Kidney capillary endothelial cell (primary cell): ENCODE data around the gene CPAMD8.
"Not testable (repeated sequence)": the region's sequence is repeated elsewhere in the genome, so short reads cannot be mapped to it uniquely, and the experiment has no call there.

ENCODE experiments used
- DNase-seq: peaks from one replicate; pipeline ENCODE4 v3.0.0-alpha.2; 2018; ENCODE audit warnings: low spot score

Gene CPAMD8

DNA sequence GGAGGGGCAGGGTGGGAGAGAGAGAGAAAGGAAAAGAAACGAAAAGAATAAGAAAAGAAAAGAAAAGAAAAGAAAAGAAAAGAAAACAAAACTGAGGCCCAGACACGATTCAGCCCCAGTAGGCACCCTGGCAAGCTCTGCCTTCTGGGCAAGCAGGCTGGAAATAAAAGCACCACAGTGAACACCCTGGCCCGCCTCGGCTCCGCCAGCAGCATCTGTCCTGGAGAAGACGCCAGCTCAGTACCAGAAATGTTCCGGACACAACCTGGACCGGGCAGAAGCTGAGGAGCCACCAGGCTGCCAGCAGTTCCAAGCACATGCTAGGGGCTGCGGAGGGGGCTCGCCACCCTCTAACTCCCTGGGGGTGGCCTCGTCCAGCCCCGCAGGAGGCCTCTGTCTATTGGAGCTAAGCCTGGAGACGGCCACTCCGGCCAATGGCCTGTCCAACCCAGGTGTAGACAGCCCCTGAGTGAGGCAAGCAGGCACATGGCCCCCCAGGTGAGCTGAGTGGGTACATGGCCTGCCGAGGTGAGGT lies 11.4 kb upstream of the CPAMD8 start:
- DNase-seq, result no peak

- no peak for DNase-seq
Measured at GRCh38 chr19:17037184-17037583, 10.6 kb upstream of the CPAMD8 start.

GRCh38 chr19:17036640-17037039 lies 10.0 kb upstream of the CPAMD8 start:
- DNase-seq, result no peak

- DNase-seq, result no peak
Measured at GRCh38 chr19:17035842-17036424, 9.3 kb upstream of the CPAMD8 start.

DNA sequence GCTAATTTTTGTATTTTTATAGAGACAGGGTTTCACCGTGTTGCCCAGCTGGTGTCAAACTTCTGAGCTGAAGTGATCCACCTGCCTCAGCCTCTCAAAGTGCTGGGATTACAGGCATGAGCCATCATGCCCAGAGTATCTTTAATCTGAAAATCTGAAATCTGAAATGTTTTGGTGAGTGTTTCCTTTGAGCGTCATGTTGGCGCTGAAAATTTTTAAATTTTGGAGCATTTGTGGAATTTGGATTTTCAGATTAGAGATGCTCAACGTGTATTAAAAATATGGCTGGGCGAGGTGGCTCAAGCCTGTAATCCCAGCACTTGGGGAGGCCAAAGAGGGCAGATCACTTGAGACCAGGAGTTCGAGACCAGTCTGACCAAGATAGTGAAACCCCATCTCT lies 5.1 kb upstream of the CPAMD8 start:
- no peak for DNase-seq

GRCh38 chr19:17027535-17027975 lies 945 bp upstream of the CPAMD8 start:
- DNase-seq, result no peak

DNA sequence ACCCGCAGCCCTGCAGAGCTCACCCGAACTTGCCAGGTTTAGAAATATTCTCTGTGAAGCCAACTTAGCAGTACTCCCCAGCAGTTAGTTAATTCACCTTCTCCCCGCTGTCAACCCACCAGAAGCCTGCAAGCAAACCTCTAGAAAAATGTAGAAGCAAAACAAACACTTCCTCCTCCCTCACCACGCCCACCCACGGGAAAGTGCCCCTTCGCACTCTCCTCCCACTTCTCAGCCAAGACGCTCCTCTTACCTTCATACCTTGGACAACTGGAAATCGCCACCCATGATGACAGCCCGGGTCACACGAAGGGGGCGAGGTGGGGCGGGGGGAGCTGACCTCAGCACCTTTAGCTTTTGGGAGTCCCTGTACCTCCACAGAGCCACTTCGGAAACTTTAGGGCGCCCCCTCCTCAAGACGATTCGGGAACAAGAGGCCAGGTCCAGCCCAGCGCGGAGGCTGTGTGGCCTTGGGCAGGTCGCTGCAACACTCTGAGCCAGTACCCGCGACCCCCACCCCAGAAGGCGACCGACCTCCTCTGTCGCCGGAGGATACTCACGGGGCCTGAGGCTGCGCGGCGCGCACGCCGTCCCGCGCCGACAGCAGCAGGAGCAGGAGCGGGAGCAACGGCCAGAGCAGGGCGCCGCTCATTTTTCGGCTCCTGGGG lies 485 bp downstream of the CPAMD8 start:
- DNase-seq, result no peak

- DNase-seq, result no peak
Measured at GRCh38 chr19:17025361-17025760, 1.2 kb downstream of the CPAMD8 start.

DNA sequence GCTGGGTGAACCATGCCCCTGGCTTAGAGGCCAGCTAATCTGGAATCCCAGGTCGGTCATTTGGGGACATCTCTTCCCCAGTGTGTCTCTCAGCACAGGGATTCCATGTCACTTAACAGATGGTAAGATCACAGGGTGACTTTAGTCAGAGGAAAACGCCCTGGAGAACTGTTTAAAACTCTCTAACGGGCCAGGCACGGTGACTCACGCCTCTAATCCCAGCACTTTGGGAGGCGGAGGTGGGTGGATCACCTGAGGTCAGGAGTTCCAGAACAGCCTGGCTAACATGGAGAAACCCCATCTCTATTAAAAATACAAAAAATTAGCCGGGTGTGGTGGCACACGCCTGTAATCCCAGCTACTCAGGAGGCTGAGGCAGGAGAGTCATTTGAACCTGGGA lies 1.7 kb downstream of the CPAMD8 start:
- not testable (repeated sequence) for DNase-seq

DNA sequence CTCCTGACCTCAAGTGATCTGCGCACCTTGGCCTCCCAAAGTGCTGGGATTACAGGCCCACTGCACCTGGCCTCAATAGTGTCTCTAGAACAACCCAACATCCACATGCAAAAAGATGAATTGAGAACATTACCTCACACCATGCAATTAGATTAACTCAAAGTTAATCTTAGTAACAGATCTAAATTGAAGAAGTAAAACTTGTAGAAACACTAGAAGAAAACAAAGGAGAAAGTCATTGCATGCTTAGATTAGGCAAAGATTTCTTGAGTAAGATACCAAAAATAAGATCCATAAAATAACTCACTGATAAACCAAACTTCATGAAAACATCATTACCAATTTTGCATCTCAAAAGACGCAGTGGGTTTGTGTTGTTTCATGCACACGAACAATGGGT lies 2.8 kb downstream of the CPAMD8 start:
- DNase-seq, result no peak

DNA sequence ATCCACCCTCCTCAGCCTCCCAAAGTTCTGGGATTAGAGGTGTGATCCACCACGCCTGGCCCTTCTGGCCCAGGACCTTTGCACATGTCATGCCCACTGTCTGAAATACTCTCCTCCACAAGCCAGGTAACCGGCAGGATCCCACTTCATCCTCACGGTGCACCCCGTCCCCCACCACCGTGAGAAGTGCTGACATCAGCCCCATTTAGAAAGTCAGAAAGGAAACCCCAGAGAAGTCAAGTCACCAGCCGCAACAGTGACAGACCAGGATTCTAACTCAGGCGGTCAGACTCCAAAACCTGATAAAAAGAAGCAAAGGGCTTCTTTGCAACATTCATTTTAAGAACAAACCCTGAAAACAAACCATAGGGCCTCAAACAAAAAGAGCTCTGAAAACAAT lies 3.9 kb downstream of the CPAMD8 start:
- no peak for DNase-seq

- DNase-seq, result no peak
Measured at GRCh38 chr19:17021793-17022590, 4.6 kb downstream of the CPAMD8 start.

DNA sequence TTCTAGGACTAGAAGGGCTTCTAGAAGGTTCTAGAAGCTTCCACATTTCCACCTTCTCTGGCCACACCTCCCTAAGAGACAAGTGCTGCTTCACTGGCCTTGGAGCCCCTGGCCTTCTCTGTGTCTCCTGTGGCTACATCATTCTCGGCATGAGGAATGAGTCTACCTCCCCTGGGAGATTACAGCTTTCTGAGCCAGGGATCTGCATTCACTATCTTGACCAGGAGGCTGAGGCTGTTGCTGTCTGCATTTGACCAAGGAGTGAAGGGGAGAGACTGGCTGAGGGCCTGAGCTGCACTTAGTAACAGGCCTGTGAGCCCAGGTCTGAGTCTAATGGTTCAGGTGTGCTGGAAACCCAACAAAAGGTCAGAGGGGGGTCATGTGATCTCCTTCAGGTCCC lies 5.3 kb downstream of the CPAMD8 start:
- no peak for DNase-seq

- no peak for DNase-seq
Measured at GRCh38 chr19:17020823-17021222, 5.8 kb downstream of the CPAMD8 start.

DNA sequence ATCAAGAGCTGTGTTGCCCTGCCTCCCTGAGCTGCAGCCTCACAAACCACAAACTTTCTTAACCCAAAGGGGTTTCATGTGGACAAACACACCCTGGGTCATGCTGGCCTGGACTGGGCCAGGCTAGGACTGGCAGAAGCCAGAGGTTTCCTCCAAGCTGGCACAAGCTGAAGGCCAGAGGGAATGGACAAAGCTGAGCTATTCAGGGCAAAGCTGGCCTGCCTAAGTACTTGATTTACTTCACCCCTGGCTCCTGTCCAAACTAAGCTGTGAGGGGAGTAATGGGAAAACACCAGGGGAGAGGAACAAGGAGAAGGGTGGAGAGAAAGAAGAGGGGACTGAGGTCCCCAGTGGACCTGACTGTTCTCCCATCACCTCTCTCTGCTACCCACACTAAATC lies 6.2 kb downstream of the CPAMD8 start:
- no peak for DNase-seq

DNA sequence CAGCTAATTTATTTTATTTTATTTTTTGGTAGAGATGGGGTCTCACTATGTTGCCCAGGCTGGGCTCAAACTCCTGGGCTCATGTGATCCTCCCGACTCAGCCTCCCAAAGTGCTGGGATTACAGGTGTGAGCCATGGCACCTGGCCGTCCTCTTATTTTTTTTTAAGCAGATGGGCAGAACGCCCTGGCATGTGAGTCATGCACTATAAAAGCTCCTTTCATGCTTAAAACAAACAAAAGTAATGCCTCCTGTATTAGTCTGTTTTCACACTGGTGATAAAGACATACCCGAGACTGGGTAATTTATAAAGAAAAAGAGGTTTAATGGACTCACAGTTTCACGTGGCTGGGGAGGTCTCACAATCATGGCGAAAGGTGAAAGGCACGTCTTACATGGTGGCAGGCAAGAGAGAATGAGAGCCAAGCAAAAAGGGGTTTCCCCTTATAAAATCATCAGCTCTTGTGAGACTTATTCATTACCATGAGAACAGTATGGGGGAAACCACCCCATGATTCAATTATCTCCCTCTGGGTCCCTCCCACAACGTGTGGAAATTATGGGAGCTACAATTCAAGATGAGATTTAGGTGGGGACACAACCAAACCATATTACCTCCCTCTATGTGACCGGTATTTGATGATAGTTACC lies 12.3 kb downstream of the CPAMD8 start:
- not testable (repeated sequence) for DNase-seq

DNA sequence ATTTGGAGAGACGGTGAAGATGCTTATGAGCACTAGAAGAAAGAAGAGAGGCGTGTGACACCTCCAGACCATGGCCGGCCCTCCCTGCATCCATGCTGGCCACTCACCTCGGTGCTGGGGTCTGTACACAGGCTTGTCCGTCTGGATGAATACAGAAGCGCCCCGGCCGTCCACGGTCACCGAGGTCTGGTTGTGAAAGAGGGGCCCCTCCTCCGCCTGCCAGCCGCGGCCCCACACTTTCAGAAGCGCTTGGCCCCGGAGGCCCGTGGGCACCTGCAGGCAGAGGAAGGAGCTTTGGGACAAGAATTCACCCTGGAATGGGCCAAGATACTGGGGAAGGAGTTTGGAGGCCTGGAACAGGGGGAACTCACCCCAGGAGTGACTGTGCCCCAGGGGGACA lies 15.1 kb downstream of the CPAMD8 start:
- DNase-seq, result no peak

DNA sequence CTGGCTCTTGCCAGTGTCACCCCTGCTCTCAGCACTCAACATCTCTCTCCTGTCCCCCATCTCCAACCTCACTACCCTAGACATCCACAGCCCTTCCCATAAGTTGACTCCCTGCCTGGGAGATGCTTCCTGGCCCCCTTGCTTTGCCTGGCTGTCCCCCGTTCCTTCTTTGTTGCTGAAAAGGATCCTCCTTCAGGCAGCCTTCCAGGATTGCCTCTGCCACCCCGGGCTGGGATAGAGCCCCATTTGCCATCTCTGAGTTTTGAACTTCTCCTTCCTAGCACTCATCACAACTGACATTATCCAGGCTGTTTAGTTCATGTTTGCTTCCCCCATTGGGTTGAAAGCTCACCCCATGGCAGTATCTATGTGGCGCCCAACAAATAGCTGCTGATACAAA lies 20.0 kb downstream of the CPAMD8 start:
- no peak for DNase-seq

DNA sequence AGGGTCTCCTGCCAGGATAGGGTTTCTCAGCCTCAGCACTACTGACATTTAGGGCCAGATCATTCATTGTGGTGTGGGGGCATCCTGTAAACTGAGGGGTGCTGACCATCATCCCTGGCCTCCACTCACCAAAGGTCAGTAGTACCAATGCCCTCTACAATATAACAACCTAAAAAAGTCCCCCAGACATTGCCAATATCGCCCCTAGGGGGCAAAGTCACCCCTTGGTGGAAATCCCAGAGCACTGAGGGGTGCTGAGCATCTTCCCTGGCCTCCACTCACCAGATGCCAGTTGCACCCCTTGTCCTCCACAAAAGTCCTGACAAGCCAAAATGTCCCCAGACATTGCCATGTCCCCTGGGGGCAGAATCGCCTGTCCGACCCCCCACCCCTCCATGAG lies 21.6 kb downstream of the CPAMD8 start:
- DNase-seq, result no peak

DNA sequence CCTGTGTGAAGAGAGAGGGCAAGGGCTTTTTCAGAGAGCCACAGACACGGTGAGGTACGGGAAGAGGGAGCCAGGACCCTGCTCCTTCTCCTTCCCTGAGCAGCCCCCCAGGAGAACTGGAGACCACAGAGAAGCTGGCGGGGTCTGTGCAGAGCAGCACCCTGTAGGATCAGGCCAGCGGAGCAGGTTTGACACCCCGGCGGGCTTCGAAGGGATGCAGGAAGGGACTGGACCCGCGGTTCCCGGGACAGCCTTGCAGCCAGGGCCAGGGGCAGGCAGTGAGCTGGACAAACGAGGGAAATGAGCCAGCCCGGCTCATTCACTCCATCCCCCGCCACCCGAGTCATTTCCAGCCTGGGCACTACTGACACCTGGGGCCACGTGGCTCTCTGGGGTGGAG lies 22.2 kb downstream of the CPAMD8 start:
- no peak for DNase-seq

- DNase-seq, result no peak
Measured at GRCh38 chr19:17002455-17002854, 24.2 kb downstream of the CPAMD8 start.

- DNase-seq, result no peak
Measured at GRCh38 chr19:17001603-17002183, 24.9 kb downstream of the CPAMD8 start.
